Inflammatory macrophage treated with lipopolysaccharide for 4 hours (primary cell): ENCODE measurements around the gene PHIP.

ENCODE experiments used
- DNase-seq: peaks from one replicate; pipeline ENCODE4 v3.0.0-alpha.2; 2020

Gene PHIP

DNA sequence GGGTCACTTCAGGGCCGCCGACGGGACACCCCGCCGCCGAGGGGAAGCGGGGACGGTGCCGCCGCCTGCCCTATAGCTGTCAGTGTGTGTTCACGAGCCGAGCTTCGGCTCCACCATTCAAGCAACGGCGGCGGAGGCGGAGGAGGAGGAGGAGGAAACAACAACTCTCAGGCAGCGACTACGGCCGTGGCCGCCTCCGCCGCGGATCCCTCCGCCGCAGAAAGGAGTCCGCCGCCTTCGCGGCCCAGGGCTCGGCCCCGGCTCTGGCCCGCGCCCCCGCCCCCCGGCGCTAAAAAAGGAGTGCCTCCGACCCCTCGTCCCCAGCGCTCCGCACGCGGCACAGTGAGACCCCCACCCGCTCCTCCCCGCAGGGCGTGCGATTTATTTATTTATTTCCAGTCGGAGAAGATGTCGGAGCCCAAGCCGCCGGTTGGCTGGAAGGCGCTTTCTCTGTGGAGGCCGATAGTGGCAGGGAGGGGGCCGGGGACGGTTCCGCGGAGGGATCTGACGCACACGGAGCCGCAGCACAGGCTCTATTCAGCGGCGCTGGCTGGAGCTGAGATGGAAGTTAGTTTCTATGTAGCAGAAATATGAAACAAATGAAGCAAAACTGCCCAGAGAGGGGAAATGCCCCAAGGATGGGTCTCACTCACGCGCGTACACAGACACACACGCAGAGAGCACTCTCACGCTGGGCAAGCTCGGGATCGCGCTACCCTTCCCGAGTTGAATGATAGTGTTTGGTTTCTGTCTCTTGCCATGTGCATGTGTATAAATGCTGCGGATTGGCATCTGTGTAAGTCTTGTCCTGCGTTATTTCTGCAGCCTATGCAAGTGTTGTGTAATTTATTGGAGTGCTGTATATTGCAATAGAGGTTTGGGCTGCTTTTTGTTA is at the start of gene PHIP:
Gene PHIP (minus strand): TSS at position 180 of the 895 bp plus-strand sequence. CDS start 186 bp downstream, outside the sequence.
- peak; percentile 95 for DNase-seq

GRCh38 chr6:79127660-79128059 is 49.6 kb upstream of the PHIP start:
- no peak for DNase-seq

- no peak for DNase-seq
Measured at GRCh38 chr6:79119217-79119616, 41.2 kb upstream of the PHIP start.

DNA sequence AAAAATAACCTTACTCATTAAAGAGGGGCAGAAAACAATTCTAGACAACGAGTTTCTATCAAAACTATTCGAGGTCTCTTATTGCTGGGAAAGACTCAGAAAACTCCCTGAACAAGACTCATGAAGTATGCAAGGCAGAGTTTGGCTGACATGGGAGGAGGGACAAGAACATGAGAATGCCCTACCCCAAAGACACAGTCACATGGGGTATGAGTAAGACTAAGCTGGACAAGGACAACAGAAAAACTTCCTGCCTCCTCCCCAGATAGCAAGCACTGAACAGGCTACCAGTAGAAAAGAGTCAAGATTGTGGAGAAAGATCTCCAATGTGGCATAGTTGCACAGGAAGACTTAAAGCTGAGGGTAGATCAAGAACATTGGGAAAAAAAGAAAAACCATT is 39.7 kb upstream of the PHIP start:
- no peak for DNase-seq

GRCh38 chr6:79115553-79116182 is 37.6 kb upstream of the PHIP start:
- DNase-seq = no peak

DNA sequence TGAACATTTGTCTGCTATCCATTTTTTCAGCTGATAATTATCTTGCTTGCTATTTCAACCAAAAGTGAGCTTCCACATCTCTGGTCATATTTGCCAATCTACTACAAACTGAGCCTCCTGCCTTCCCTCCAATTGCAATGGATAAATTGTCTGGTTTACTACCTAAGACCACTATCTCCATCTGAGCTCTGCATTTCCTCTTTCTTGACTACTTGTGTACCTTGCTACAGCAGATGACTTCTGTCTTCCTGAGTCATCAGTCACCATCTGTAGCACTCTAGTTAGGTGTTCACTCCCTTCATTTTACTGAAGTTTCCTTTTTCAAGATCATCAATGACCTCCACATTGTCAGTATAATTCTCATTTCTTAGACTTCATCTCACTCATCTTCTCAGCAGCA is 33.5 kb upstream of the PHIP start:
- DNase-seq = no peak

- no peak for DNase-seq
Measured at GRCh38 chr6:79101164-79101563, 23.1 kb upstream of the PHIP start.

- DNase-seq = no peak
Measured at GRCh38 chr6:79100304-79100703, 22.2 kb upstream of the PHIP start.

DNA sequence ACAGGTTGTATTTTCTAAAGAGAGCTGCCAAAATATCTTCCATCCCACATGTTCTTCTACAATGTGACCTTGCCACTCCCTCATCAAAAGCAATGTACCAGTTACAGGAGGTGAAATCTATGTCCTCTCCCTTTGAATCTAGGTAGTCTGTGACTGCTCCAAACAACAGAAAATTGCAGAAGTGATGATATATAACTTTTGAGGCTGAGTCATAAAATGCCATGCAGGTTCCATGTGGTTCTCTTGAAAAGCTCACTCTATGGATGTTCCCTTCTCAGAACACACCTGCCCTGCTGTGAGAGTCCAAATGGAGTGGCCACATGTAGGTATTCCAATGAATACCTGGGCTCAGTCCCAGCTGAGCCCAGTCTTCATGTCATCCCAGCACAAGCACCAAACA is 16.9 kb upstream of the PHIP start:
- no peak for DNase-seq

- peak; percentile 52 for DNase-seq
Measured at GRCh38 chr6:79091801-79092200, 13.7 kb upstream of the PHIP start.

DNA sequence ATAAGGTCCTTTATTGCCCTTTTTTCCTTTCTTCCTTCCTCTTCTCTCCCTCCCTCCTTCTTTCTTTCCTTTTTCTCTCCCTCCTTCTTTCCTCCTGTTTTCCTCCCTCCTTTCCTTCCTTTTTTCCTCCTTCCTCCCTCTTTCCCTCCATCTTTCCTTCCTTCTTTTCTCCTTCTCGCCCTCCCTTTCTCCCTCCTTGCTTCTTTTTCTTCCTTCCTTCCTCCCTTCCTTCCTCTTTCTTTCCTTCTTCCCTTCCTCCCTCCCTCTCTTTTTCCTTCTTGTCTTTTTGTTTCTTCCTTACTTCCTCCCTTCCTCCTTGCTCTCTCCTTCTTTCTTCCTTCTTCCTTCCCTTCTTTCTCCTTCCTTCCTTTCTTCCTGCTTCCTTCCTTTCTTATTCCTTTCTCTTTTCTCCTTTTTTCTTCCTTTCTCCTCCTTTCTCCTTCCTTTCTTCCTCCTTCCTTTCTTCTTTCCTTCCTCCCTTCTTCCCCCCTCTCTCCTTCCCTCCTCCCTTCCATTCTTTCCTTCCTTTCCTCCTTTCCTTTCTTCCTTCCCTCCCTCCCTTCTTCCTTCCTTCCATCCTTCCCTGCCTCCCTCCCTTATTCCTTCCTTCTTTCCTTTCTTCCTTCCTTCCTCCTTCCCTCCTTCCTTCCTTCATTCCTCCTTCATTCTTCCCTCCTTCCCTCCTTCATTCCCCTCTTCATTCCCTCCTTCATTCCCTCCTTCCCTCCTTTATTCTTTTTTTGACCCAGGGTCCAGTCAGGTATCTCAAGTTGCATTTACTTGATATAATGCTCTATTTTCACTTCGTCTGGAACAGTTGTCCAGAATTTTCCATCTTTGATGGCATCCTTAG is 11.7 kb upstream of the PHIP start:
- no peak for DNase-seq

DNA sequence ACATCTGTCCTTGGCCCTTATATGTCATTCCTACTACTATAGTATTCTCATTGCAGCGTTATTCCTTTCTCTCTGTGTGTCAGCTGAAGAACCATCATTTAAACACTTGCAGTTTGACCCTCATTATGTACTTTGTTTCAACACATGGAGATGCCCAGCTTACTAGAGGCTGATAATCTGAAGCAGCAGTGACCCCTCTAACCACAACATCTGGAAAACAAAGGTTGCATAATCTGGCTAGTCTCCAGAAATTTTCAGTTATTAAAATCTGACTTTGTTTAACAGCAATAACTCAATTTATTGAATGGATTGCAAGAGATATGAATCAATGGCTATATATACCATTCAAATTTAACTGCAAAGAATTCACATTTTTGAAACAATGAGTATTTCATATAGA is 6.6 kb upstream of the PHIP start:
- no peak for DNase-seq

DNA sequence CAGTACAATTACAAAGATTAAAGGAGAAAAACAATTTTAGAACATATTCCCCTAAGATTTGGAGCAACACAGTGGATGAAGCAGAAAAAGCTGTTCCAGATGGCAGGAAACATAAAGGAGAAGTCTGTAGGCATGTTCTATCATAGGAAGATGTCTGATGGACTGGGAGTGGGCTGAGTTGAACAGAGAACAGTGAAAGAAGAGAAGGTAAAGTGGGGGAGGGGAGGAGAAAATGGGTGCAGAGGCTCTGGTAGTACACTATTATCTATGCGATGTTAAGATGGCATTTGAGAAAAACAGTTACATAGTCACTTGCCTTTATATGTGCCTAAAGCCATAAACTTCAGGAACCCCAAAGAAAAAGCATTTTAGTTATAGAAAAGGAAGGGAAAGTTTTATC is 4.2 kb upstream of the PHIP start:
- DNase-seq = no peak

- DNase-seq = no peak
Measured at GRCh38 chr6:79081663-79082062, 3.6 kb upstream of the PHIP start.

- no peak for DNase-seq
Measured at GRCh38 chr6:79079561-79080041, 1.5 kb upstream of the PHIP start.

GRCh38 chr6:79077715-79078074 is 359 bp downstream of the PHIP start:
- DNase-seq = peak; percentile 68

DNA sequence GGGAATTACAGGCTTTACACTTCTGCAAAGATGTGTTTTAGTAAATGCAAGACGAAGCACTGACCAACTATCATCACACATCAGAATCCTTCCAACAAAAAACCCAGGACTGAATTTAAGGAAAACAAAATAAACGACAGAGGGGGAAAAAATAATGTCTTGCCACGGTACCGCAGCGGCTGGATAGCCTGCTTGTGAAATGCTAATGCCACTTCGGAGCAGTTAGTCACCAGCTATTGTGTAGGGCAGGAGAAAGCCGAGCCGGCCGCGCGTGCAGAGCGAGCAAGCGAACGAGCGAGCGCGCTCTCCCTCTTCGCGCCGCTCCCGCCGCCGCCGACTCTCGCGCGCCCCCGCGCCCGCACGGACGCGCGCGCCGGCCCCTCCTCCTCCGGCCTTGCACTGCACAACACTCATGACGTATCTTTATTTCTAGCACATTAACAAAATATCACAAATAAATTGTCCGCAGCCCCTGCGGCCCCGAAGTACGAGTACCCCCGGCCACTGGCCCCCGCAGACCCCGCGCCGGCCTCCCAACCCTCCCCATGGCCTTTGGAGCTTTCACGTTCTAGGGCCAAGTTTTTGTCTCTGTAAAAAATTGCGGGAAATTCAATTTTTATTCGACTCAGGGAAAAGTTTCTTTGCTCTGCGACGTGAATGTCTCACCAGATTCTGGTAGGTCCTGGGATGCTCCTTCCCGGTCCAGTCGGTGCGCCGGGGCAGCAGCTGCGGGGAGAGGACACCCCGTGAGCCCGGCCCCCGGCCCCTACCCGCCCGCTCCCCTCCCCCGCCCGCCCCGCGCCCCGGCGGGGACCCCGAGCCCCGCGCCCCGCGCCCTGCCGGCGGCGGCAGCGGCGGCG is 1.0 kb downstream of the PHIP start:
- DNase-seq = peak; percentile 96

DNA sequence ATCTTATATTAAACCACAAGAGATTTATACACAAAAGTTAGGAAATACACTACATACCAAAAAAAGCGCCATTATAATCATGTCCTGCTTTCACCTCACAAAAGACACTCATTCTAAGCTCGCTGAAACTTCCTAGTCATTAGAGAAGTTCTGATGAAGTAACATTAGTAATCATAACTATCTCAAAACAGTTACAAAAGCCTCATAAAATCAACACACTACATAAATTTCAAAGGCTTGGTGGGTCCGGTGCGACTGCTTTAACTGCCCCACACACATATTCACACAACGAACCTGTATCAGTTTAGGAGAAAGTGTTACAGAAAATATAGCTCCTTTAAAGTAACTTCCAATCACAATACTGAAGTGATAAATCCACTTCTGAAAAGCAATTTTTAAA is 1.9 kb downstream of the PHIP start:
- peak; percentile 48 for DNase-seq

DNA sequence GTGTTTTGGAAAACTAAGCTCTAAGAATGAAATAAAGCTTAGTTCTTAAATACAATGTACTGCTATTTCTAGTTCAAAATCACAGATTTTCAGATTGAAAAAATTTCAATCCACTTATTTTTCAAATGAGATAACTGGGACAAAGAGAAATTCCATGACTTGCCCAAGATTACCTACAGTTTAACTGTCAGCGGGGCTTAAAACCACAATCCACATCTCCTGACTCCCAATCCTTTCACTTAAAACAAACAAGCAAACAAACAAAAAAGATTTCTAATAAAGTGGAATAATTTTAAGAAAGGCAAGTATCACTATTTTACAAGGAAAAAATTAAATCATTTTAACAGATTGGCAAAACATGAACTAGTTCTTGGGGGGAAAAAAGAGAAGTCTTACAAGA is 4.2 kb downstream of the PHIP start:
- no peak for DNase-seq

DNA sequence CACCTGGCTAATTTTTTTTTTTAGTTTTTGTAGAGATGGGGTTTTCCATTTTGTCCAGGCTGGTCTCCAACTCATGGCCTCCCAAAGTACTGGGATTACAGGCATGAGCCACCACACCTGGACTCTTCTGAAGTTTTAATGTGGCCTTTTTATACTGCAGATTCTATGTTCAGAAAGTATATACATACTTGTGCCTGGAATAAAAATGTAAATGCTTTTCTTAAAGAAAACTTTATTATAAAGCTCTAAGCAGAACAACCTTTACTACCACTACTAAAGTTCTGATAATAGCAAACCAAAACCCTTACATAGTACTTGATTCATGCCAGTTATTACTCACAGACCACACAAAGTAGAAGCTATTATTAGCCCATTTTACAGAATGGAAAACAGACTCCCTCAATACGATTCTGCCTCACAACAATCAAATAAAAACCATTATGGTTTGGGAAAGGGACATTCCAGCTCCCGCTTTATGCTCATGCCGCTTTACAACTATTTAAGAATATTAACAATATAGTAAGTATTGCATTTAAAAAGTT is 5.3 kb downstream of the PHIP start:
- DNase-seq = no peak

DNA sequence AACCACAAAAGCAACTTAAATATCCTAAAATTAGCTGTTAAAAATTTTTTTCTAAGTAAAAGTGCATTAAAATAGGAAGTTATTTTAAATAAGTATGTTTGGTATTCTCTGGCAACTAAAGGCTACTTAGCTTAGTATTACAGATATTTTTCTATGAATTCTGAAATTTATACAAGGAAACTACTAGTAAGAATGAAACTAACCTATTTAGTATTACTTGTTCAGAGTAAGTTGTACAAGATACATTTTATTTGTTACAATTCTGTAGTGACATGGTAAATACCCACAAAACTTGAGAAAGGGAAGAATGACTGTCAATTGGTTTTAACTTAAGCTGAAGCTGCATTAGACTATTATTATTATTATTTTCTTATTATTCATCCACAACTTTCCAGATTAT is 6.5 kb downstream of the PHIP start:
- no peak for DNase-seq

GRCh38 chr6:79070206-79070825 is 7.7 kb downstream of the PHIP start:
- peak; percentile 8 for DNase-seq
